Endothelial cell of hepatic sinusoid (primary cell): ENCODE measurements around the gene EPHB6.

Experiments used
- in situ Hi-C: cut with HindIII; loops from 2 replicates; pipeline ENCODE4 v1.10.0; 2017; ENCODE audit warnings: low sequenced_read_pairs

EPHB6 gene

GRCh38 chr7:142894112-142894984, 39.5 kb downstream of the EPHB6 start:
- in situ Hi-C loops = no loop called here

DNA sequence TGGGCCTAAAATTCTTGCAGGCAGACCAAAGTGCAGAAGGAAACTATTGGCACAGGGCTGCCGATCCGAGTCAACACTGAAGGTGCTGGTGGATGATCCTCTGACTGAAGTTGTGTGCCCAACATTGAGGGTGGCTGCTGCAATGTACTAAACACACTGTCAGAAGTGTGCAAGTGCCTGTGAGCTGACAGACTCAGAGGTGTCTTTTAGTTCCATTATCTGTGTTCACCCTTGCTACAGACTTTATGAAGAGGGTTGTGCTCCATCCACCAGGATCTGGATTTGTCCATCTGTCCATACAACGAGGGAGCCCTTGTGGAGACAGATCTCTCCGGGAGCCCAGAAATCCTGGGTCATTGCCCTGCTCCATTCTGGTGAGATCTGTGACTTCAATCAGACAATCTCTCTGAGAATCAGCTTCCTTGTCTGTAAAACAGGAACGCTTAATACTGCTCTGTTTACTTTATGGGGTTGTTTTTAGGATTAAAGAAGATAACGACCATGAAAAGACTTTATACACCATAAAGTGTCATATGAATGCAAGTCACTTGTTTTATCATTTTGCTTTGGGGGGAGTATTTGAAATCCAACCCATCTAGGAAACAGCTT, 40.2 kb downstream of the EPHB6 start:
- in situ Hi-C loops = no loop called here

- in situ Hi-C loops = no loop called here
Observed at GRCh38 chr7:142896151-142896550, 41.3 kb downstream of the EPHB6 start.

- in situ Hi-C loops = no loop called here
Observed at GRCh38 chr7:142896741-142897379, 42.0 kb downstream of the EPHB6 start.

DNA sequence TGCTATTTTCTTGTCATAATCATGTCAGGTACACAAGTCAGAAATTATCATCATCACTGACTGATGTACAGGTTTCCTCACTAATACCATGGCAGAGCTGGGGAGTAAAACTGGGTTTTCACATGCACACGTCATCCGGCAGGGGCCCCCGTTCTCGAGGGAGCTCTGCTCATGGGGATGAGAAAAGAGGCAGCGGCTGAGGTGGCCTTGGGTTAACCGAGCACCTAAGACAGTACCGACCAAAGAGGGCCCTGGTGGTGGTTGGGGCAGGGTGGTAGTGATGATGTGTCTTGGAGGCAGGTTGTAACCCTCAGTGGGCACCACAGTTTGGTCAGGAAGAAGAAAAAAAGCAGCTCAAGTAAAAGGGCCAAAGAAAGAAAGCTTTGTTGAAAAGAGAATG, 42.8 kb downstream of the EPHB6 start:
- in situ Hi-C loops = no loop called here

GRCh38 chr7:142898377-142899170, 43.7 kb downstream of the EPHB6 start:
- in situ Hi-C loops = no loop called here

- in situ Hi-C loops = loop anchor here (10.0 kb wide), 1 partner anchor 55 kb away; no protein-coding TSS in a partner anchor
Observed at GRCh38 chr7:142899661-142900060, 44.8 kb downstream of the EPHB6 start.

GRCh38 chr7:142901426-142902259, 46.8 kb downstream of the EPHB6 start:
- in situ Hi-C loops = loop anchor here (10.0 kb wide), 1 partner anchor 53 kb away; no protein-coding TSS in a partner anchor

DNA sequence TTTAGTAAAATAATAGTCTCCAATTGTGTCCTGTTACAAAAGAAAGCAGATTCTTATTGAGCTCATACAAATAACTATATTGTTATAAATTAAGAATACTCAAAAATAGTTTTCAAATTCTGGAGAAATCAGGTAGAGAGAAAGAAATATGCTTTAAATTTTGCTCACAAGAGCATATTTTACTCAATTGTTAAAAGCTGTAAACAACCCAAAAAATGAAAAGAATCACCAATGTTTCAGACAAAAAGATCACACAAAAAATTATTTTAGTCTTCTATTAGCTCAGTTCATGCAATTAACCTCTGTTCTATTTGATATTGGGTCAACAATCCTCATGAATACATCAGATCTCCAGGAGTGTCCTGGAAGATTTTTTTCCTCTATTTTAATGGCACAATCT, 49.3 kb downstream of the EPHB6 start:
- in situ Hi-C loops = loop anchor here (10.0 kb wide), 1 partner anchor 51 kb away; no protein-coding TSS in a partner anchor

DNA sequence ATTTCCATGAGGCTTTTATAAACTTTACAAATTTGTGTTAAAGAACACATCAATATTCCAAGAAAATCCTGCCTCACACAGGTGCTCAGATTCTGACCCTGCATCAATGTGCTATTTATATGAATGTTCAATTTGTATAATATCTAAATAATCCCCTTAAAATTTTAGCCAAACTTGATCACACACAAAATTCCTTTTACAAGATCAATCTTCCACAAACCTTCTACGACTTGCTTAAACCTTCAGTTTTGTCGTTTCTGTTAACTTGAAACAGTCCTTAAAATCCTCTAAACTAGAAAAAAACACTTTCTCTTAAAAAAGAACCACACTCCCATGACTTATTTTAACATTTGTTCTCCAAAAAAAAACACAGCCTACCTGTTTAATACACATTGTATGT, 50.9 kb downstream of the EPHB6 start:
- in situ Hi-C loops = loop anchor here (10.0 kb wide), 1 partner anchor 49 kb away; no protein-coding TSS in a partner anchor

- in situ Hi-C loops = loop anchor here (10.0 kb wide), 1 partner anchor 48 kb away; no protein-coding TSS in a partner anchor
Observed at GRCh38 chr7:142906643-142907042, 51.8 kb downstream of the EPHB6 start.

DNA sequence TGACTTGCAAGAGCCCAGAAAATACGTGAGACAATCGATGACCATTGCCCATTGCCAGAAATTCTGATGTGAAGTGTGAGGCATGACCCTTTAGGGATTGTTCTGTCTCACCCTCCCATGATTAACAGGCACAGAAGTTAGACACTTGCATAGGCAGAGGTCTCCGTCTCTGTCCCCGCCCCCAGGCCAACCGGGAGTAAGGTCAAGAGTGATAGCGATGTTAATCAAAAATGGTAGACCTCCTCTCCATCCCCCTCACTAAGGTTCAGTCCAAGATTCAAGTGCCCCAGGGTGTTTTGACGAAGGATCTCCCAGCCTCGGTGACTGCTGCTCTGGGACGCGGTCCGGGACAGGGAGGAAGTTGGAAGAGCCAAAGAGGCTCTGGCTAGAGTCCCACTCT, 53.4 kb downstream of the EPHB6 start:
- in situ Hi-C loops = loop anchor here (10.0 kb wide), 1 partner anchor 47 kb away; no protein-coding TSS in a partner anchor

DNA sequence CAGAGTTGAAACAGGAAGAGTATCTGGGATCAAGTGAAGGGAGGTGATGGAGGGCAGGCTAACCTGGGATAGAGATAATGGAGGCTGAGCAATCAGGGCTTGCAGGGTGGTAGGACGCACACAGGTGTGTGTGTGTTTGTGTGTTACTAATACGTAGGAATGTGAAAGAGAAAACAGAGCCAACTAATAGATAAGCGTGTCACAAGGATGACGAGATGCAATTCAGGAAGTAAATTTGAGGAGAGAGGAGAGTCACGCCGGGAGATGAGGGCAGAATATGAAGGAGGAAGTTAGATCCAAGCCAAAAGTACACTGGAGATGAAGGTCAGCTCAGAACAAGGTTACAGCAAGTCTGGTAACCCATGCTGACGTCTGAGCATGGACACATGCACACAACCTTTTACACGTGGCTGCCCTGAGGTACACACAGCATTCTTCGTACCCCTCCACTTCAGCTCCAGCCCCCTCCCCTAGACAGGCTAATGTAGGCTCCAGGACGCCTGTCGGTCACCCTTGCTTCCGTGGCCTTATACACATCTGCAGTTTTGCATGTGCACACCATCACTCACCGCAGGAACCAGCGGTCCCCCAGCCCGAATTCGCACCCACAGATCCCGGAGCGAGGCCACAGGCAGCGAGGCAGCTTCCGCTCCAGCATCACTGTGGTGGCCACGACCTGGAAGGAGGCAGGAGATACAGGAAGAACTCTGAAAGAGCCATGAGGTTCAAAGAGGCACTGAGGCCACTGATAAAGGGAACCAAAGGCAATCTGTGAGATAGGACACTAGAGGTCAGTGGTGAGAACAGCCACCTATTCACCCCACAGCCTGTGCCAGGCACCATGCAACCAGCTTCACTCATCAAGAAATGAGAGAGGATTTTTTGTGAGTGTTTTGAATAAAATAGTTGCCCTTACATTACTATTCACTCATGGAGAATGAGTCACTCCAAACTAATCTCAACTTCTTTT, 54.3 kb downstream of the EPHB6 start:
- in situ Hi-C loops = loop anchor here (10.0 kb wide), 1 partner anchor 46 kb away; no protein-coding TSS in a partner anchor

GRCh38 chr7:142910031-142910433, 55.2 kb downstream of the EPHB6 start:
- in situ Hi-C loops = no loop called here

DNA sequence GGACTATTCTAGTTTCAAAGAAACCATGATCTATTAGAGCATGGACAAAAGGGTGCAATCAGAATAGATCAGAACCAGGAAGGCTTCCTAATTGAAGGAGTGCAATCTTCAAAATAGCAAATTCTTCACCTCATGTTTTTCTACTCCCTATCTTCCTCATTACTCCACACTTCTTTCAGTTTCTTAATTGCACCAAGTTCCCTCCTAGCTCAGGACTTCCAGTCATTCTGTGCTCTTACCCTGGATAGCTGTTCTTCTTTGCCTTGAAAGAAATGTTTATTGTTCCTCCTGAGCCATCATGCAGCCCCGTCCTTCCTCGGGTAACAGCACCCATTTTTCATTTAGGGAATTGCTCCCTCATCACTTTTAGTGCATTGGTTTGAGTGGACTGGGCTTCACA, 55.6 kb downstream of the EPHB6 start:
- in situ Hi-C loops = no loop called here

DNA sequence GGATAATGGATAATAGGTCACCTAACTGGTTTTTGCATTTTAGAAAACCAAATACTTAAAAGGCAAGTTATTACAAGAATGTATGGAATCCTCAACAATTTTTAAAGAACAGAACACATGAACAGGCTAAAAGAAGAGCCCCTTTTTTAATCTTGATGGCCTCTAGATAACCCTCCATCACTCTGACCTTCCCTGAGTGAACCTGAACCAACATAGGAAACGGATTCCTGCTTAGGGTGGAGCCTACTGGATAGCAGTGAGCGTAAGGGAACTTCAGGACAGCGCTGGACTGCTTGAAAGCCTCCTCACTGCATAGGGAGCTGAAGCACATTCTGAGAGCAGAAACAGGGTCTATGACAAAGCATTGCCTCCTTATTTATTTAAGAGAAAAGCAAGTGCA, 58.2 kb downstream of the EPHB6 start:
- in situ Hi-C loops = no loop called here

GRCh38 chr7:142913566-142913965, 58.7 kb downstream of the EPHB6 start:
- in situ Hi-C loops = no loop called here

DNA sequence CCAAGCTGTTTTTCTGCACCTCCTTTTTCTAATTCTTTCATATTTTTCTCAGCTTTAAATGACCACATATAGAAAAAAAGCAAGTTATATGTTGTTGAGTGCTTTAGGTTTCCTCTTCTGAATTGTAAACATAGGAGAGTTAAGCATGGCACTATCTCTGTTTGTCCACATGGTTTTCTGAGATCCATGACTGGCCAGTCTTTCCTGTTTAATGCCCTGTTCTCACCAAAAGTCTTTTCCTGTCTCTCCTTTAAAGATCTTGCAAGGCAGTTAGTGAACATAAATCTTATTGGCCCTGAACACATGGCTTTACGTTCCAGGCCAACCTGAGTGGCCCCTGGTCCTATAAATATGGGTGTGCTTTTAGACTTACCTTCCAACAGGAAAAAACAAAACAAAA, 59.2 kb downstream of the EPHB6 start:
- in situ Hi-C loops = no loop called here

DNA sequence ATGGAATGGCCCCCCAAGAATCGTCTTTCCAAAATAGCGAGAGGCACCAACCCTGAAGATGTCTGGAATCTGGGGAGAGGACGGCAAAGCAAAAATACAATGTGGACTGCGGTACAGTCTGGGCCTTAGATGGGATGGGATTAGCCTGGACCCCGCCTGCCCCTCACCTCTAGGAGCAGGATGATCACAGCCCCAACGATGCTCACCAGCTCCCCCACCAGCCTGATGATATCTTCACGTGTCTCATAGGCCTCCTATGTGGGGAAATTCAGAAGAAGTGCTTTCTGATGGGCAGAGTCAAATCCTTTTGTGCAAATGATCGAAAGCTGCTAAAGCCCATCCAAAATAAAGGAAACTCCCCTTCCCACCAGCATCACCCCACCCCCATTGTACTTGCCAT, 60.4 kb downstream of the EPHB6 start:
- in situ Hi-C loops = no loop called here
